ENCODE results near the gene MANBA.

MANBA gene

GRCh38 chr4:102592256-102592655, 168.5 kb downstream of the MANBA start:
- DNase-seq (ENCODE audit: low read depth in 2 of 2) = no peak

- DNase-seq (ENCODE audit: low read depth in 2 of 2) = no peak
Observed at GRCh38 chr4:102589743-102590142, 171.0 kb downstream of the MANBA start.

- peak in 1 of 2 experiments; percentile 12 for DNase-seq (ENCODE audit: low read depth in 2 of 2)
Observed at GRCh38 chr4:102586644-102587021, 174.1 kb downstream of the MANBA start.

- no peak for DNase-seq (ENCODE audit: low read depth in 2 of 2)
Observed at GRCh38 chr4:102586002-102586643, 174.6 kb downstream of the MANBA start.

GRCh38 chr4:102585329-102585728, 175.4 kb downstream of the MANBA start:
- DNase-seq (ENCODE audit: low read depth in 2 of 2) = no peak

GRCh38 chr4:102584091-102584490, 176.7 kb downstream of the MANBA start:
- no peak for DNase-seq (ENCODE audit: low read depth in 2 of 2)
